Measurements from ENCODE around the gene NCSTN.

DNA sequence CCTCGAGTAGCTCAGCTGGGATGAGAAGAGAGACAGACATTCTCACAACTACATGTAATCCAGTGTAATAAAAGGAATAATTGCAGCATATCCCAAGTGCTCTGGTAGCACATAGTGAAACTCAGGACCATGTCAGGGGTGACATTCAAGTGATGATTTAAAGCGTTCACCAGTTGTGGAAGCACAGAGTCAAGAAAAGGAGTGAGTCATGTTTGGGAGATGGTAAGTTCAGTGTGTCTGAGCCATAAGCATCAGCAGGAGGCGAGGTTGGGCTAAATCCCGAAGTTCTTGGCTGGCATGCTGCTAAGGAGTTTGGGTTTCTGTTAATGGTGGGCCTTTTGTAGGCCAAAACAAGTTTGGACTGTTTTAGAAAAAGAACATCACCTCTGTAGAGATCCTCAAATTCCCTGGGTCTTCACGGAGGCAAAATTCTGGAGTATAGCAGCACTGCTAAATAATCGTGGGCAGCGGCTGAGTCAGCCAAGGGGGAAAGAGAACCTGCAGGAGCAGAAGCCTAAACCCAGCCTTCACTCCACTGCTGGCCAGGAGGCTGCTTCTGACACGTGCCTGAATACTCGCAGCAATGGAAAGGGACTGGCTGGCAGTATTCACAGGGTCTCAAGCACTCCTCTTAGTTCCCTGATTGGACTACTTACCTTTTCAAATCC lies 16.5 kb downstream of the NCSTN start:
- TF ChIP-seq, protein P1, sequence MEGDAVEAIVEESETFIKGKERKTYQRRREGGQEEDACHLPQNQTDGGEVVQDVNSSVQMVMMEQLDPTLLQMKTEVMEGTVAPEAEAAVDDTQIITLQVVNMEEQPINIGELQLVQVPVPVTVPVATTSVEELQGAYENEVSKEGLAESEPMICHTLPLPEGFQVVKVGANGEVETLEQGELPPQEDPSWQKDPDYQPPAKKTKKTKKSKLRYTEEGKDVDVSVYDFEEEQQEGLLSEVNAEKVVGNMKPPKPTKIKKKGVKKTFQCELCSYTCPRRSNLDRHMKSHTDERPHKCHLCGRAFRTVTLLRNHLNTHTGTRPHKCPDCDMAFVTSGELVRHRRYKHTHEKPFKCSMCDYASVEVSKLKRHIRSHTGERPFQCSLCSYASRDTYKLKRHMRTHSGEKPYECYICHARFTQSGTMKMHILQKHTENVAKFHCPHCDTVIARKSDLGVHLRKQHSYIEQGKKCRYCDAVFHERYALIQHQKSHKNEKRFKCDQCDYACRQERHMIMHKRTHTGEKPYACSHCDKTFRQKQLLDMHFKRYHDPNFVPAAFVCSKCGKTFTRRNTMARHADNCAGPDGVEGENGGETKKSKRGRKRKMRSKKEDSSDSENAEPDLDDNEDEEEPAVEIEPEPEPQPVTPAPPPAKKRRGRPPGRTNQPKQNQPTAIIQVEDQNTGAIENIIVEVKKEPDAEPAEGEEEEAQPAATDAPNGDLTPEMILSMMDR (conservative IDR thresholded peaks at IDR 0.05; ENCODE audit: low read length): no peak
- TF ChIP-seq EZH2phosphoT487 (IDR thresholded peaks at IDR 0.05; ENCODE audit: borderline replicate concordance, low read depth, low read length): no peak
